Activated CD4-positive, alpha-beta T cell treated with anti-CD3 and anti-CD28 coated beads, Interleukin-2, amount 50 U/mL, for 4 hours (primary cell): Measurements from ENCODE around the gene HECW1.
"Not testable (repeated sequence)": the region's sequence is repeated elsewhere in the genome, so short reads cannot be mapped to it uniquely, and the experiment has no call there.

ENCODE experiments used
- DNase-seq, 2 experiments: peaks; one replicate each; pipeline ENCODE4 v3.0.0-alpha.2; 2020

The HECW1 gene

DNA sequence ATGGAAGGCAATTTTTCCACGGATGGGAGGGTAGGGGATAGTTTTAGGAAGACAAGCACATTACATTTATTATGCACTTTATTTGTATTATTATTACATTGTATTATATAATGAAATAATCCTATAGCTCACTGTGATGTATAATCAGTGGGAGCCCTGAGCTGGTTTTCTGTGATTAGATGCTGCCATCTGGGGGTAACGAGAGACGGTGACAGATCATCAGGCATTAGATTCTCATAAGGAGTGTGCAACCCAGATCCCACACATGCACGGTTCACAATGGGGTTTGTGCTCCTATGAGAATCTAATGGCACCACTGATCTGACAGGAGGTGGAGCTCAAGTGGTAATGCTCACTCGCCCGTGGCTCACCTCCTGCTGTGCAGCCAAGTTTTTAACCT, 366.6 kb downstream of the HECW1 start:
- no peak for DNase-seq

DNA sequence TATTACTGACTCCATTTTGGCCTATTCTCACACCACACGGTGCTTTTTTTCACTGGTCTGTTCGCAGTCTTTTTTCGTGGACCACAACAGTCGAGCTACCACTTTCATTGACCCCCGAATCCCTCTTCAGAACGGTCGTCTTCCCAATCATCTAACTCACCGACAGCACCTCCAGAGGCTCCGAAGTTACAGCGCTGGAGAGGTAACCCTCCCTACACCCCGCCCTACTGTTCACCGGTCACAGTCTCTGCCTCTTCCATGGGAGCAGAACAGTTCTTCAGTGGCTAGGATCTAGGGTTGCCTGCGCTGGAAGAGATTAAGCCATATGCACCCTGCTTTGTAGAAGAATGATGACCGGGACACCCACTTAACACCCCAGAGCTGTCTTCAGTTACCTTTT, 367.1 kb downstream of the HECW1 start:
- no peak for DNase-seq

DNA sequence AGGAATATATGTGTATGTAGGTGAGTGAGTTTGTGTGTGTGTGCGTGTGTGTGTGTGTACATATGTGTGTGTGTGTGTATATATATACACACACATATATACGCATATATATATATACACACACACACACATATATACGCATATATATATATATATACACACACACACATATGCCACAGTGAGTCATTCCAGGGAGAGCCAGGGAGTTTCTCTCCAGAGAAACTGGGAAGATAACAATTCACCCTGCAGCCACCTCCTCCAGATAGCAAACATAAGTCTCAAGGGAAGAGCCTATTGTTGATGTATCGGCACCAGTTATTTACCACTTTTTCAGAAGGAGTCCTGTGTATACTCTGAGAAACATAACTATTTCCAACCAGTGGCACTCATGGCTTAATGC, 368.1 kb downstream of the HECW1 start:
- DNase-seq, result no peak

DNA sequence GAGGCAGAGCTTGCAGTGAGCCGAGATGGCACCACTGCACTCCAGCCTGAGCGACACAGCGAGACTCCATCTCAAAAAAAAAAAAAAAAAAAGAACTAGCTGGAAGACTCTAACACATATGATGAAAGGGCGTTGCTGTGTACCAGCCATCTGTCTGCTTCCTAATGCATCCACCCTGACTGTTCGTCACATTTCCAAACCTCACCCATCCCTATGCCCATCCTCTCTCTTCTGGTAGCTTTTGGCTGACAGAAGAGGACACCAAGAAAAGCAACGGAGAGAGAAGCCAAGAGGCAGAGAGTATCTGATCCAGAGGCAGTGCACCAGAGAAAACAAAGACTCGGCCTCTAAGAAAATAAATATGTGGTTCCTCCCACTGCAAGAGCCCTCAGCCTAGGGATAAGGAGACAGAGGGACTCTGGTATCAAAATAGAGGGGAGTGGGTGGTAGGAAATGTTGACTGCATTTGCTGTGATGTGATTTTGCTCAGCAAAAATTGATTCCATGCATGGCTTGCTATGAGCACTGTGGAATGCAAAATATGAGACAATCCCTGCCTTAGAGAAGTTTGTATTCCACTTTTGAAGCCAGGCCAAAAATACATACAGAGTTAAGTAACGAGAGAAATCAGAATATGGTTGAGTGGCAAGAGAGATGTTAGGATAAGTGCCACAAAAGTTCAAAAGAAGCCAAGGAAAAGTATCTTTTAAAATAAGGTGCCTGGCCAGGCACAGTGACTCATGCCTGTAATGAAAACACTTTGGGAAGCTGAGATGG, 369.6 kb downstream of the HECW1 start:
- no peak for DNase-seq

DNA sequence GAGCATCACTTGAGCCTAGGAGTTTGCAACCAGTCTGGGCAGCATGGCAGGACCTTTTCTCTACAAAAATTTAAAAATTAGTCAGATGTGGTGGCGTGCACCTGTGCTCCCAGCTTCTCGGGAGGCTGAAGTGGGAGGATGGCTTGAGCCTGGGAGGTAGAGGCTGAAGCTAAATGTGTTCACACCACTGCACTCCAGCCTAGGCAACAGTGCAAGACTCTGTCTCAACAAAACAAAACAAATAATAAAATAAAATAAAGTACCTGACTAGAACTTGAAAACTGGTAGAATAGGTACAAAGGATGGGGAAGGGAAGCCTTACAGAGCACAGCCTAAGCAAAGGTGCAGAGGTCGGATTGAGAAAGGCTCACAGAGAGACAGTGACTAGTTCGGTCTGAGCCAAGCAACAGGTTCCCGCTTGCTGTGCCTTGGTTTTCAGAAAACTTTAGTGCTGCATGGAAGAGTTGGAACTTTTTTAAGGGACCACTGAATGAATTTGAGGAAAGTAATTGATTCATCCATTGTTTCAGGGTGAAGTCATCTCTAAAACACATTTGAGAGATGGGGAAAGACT, 370.3 kb downstream of the HECW1 start:
- no peak for DNase-seq

DNA sequence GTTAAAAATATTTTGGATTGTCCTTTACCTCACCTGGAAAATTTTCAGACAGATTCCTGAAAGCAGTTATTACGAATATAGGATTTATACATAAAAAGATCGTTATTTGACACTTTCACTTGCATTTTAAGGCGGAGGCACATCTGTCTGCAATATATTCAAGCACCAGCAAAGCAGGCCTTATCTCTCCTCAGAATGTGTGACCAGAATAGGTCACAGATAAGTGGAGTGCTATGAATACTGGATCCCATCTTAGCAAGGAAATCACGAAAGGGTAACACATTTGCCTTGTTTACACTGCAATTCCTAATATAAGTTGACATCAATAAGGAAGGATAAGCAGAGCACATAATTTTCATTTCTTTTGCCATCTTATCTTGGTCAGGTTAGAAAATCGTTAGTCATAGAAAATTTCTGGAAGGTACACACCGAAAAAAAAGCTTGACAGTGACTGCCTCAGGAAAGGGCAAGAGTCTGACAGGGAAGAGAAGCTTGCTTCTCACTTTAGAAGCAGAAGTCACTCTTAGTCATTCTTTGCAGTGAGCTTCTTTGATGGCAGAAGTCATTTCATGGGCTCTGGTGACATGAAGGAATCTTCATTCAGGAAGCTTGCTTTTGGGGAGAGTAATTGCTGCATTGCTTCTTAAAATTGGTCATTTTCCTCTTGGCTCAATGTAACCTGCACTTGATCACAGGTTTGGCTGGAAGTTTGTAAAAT, 372.4 kb downstream of the HECW1 start:
- no peak for DNase-seq

DNA sequence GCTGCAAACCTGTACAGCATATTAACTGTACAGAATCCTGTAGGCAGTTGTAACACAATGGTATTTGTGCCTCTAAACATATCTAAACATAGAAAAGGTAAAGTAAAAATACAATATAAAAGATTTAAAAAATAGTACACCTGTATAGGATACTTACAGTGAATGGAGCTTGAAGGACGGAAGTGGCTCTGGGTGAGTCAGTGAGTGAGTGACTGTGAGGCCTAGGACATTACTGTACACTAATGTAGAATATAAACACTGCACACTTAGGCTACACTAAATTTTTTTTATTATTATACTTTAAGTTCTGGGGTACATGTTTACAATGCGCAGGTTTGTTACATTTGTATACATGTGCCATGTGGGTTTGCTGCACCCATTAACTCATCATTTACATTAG, 373.1 kb downstream of the HECW1 start:
- DNase-seq, result no peak

DNA sequence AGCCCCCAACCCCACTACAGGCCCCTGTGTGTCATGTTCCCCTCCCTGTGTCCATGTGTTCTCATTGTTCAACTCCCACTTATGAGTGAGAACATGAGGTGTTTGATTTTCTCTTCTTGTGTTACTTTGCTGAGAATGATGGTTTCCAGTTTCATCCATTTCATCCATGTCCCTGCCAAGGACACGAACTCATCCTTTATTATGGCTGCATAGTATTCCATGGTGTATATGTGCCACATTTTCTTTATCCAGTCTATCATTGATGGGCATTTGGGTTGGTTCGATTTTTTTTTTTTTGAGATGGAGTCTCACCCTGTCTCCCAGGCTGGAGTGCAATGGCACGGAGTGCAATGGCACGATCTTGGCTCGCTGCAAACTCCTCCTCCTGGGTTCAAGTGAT, 373.6 kb downstream of the HECW1 start:
- not testable (repeated sequence) for DNase-seq

DNA sequence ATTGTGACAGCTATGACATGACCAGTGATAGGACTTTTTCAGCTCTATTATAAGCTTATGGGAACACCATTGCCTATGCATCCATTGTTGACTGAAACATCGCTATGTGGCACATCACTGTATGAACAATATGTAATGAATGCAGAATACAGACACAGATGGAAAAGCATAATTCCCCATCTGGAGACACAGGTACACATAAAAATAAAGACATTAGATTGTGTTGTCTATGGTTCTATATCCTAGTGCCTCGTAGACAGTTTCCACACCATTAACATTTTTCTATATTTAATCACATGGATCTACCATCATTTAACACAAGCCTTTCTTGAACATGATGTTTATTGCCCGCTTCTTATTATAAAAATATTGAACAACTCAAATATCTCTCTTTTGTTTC, 374.2 kb downstream of the HECW1 start:
- no peak for DNase-seq

DNA sequence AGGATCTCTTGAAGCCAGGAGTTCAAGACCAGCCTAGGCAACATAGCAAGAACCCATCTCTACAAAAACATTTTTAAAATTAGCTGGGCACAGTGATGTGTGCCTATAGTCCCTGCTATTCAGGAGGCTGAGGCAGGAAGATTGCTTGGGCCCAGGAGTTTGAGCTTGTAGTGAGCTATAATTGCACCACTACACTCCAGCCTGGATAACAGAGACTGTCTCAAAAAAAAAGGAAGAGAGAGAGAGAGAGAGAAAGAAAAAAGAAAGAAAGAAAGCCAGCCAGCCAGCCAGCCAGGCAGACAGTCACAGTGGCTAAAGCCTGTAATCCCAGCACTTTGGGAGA, 375.3 kb downstream of the HECW1 start:
- DNase-seq, result no peak

DNA sequence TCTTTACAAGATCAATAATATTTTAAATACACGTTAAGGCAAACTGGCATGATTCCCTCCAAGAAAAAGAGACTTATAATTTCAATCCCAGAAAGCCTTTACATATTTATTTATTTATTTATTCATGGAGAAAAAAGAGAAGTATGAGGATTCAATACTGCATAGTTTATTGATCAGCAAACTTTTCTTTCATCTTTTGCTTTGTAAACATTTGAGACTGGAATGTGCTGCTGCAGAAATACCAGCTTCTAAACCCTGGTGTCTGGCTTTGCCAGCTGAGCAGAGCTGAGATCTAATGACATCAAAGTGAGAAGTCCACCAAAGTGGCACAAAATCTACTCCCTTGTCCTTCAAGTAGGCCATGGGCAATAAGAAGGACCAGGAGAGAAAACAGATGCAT, 376.8 kb downstream of the HECW1 start:
- no peak for DNase-seq

DNA sequence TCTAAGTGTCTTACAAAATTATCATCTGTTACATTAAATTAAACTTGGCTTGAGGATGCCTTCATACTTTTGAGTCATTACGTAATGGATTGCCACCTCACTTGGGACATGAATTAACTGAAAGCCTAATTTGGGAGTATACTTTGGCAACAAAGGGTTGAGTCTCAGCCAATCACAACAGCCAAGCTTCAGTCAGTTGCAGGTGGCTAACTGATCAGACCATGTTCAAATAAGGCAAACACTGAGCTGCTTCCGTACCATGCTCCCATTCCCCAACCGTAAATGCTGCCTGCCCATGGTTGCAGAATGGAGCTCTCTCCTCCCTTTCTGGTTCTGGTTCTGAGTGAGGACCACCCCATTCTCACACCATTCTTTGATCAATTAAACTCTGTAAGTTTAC, 377.6 kb downstream of the HECW1 start:
- no peak for DNase-seq

DNA sequence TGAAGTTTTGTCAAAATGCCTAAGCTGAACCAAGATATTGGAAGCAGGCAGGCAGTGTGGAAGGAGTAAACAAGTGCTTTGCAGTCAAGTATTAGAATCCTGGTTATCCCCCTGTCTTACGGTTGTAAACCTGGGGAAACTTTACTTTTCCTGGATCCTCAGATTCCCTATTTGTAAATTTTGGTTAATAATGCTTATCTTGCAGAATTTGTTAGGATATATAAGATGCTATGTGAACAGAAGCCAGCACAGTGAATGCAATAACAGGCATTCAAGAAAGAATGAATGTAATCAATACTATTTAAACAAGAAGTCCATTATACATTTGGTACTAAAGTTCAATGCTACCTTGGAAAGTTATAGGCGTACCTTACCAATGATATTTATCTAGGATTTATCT, 378.7 kb downstream of the HECW1 start:
- no peak for DNase-seq

DNA sequence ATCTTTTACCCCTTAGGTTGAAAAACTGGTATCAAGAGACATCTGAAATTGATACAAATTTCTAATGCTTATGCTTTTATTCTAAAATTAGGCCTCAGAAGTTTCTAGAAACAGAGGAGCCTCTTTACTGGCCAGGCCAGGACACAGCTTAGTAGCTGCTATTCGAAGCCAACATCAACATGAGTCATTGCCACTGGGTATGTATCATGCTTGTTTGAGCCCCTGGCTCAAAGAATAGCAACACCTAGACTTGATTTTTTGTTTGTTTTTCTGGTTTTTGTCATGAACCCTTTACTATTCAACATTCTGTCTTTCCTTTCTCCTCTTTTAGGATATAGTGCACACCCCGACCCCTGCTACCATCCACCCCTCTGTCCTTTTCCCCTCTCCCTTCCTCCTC, 379.5 kb downstream of the HECW1 start:
- DNase-seq, result no peak

DNA sequence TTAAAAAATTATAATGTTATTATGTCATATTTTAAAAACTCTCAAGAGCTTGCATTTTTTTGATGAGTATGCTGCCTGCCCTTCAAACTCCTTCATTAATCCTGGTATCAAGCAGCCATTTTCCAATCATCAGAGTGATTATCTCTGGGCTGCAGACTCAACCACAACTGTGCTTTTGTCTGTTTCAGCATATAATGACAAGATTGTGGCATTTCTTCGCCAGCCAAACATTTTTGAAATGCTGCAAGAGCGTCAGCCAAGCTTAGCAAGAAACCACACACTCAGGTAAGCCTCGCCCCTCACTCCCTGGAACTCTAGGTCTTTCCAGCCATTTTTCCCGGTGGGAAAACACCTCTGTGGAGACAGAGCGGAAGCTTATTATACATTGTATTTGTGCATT, 380.4 kb downstream of the HECW1 start:
- DNase-seq, result no peak

DNA sequence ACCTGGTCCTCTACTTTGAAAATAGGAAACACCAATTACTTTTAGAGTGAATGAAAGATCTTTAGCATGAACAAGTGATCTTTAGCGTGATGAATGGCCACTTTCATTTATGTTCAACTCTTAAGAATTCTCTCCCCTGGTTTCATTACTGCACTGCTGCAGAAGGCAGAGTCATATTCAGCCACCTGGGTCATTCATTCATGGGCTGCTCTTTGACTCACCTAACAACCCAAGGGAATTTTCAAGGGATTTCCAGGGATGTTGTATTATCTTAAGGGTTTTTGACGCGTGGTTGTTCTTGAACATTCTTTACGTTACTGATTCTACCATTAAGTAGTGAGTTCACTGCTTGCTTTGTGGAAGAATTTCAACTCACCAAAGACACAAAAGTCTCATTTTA, 383.1 kb downstream of the HECW1 start:
- no peak for DNase-seq

DNA sequence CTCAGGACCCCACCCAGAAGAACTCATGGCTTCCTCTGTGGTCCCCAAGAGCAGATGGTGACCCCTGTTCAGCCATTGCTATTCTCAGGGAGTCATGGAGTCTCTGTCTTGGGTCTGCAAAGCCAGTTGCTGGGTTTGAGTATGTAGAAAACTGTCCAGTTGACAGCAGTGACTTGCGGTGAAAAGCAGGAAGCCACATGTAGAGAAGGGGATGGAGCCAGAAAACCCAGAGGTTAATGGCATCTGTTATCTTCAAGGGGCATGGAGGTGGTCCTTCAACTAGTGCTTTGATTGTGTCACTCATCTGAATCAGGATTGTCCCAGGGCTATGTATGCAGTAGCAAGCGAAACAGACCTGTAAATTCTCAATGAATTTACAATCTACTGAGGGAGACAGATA, 384.1 kb downstream of the HECW1 start:
- DNase-seq, result no peak

DNA sequence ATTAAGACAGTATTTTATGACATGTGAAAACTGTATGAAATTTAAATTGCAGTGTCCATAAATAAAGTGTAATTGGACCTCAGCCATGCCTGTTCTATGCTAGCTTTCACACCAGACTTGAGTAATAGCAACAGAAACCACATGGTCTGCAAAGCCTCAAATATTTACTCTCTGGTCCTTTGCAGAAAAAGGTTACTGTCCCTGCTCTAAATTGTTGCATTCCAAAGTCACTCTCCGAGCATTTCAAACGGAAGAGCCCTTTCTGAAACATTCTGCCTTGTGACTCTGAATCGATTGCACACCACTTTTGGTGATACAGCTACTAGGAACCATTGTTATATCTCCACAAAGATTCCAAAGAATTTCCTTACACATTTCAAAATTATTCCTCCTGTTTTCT, 389.4 kb downstream of the HECW1 start:
- DNase-seq, result no peak

DNA sequence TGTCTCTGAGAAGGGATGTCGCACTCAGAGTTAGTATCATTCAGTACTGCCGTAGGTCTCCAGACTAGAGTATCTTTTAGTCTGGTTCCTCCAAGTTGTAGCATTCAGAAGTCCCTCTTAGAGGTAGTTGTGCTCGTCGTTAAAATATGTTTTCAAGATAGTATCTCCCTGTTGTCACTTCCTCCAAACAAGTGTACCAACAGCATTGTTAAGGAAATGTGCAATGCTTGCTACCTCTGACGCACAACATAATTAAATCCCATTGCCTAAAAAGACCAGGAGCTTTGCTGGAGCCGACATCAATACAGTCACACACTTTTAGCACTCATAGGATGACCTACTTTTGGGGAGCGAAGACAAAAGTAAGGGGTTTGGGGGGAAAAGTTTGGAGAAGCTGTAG, 390.5 kb downstream of the HECW1 start:
- DNase-seq, result no peak

DNA sequence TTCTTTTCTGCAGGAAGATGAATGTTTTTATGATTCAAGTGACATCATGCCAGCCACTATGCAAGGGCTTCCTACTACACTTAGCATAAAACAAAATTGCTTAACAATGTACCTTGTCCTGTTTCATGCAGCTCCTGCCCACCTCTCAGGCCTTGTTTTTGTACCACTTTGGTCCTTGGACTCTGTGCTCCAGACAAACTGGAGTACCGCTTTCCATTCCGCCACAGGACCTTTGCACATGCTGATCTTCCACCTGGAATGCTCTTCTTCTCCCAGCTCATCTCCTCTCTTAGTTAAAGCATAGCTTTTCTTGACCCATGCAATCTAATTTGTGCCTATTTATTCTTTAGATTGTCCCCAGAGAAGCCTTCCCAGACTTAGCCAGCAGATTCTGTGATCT, 393.0 kb downstream of the HECW1 start:
- DNase-seq, result no peak

DNA sequence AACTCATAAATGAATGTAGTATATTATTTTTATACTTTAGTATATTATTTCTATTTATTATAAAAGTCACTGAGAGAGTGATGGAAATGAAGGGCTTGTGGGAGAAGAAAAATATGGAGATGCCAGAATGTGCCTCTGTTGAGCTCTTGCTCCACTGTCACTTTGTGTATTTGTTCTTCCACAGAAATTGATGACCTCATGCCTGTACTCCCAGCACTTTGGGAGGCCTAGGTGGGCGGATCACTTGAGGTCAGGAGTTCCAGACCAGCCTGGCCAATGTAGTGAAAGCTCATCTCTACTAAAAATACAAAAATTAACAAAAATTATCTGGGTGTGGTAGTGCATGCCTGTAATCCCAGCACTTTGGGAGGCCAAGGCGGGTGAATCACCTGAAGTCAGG, 394.0 kb downstream of the HECW1 start:
- no peak for DNase-seq

DNA sequence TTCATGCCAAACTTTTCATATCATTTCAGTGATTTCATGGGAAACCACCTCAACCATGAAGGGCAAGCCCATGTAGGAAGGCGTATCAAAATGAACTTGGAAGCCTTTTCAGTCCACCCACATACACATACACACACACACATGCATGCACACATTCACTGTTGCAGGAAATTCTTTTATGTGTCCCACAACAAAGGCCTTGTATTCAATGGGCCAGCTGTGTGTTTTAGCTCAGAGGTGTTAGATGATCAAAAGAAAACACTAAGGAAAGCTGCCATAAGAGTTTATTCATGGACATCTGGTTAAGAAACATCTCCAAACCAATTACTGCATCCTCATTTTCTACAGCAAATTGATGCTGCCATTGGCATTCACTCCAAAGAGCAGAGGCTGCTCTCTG, 396.0 kb downstream of the HECW1 start:
- no peak for DNase-seq

DNA sequence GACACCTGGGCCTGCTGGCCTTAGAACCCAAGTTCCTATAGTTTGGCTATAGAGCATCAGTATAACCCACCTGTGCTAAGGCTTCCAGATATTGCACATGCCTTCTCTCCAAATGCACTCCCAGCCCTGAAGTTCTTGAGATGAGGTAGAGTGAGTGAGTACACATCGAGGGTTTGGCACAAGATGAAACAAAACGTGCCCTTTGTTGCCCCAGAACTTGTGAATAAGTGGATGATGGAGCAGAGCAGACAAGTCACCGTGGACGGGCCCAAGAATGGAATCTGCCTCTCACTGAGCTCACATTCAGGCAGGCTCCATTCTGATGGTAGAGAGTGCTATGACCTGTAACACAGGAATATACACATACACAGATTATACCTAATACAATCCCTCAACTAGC, 397.5 kb downstream of the HECW1 start:
- no peak for DNase-seq

DNA sequence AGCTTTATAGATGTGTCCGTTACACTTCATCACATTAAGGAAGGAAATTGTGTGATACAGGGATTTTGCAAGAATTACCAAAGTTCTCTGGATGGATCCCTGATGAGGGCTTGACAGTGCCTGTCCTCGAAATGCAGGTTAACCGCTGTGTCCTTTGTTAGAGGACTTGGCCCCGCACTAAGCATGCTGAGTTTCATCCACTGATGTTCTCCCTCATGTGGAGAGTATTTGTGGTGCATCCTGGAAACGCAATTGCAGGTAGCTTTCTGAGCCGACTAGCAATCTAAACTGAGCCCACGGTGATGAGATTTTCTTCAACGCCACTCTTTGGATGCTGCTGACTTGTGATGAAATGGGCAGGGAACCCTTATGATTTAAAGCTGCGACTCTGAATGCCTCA, 398.6 kb downstream of the HECW1 start:
- no peak for DNase-seq
